ENCODE data around the gene ST3GAL3.
A peak's percentile ranks its signal among the peaks of the same experiment; 100 is the strongest.

DNA sequence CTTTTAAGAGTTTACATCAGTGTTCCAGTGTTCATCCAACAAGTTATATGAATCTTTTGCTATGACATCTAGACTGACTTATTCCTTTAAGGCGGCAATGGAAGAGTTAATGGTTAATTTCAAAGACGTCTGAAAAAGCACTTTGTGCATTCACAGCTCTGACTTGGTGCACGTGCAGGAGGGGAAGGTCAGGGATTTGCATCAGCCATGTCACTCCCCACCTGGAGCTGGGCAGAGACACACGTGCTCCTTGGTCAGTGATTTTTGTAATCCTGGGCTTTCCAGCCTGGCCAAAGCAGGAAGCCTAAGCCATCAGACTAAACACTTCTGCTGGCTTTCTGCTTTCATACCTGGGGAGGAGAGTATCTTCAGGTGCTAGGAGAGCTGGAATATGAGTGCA is 96.3 kb downstream of the ST3GAL3 start:
- TF ChIP-seq, protein P1, sequence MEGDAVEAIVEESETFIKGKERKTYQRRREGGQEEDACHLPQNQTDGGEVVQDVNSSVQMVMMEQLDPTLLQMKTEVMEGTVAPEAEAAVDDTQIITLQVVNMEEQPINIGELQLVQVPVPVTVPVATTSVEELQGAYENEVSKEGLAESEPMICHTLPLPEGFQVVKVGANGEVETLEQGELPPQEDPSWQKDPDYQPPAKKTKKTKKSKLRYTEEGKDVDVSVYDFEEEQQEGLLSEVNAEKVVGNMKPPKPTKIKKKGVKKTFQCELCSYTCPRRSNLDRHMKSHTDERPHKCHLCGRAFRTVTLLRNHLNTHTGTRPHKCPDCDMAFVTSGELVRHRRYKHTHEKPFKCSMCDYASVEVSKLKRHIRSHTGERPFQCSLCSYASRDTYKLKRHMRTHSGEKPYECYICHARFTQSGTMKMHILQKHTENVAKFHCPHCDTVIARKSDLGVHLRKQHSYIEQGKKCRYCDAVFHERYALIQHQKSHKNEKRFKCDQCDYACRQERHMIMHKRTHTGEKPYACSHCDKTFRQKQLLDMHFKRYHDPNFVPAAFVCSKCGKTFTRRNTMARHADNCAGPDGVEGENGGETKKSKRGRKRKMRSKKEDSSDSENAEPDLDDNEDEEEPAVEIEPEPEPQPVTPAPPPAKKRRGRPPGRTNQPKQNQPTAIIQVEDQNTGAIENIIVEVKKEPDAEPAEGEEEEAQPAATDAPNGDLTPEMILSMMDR (IDR thresholded peaks at IDR 0.05): peak in 1 of 7 experiments; percentile 5
- TF ChIP-seq POLR2AphosphoS5 (IDR thresholded peaks at IDR 0.05): no peak
- TF ChIP-seq POLR2A (IDR thresholded peaks at IDR 0.05): no peak
- no peak for TF ChIP-seq EP300 (IDR thresholded peaks at IDR 0.05)
